ENCODE results near the gene INSYN1.
"Not testable (repeated sequence)": the region's sequence is repeated elsewhere in the genome, so short reads cannot be mapped to it uniquely, and the experiment has no call there.

INSYN1 gene

GRCh38 chr15:73753250-73754130 is at the start of gene INSYN1:
Gene INSYN1, minus strand, starts transcription at chr15:73753351. Its CDS starts 2,221 bp downstream, at chr15:73751130.
- no peak for DNase-seq

DNA sequence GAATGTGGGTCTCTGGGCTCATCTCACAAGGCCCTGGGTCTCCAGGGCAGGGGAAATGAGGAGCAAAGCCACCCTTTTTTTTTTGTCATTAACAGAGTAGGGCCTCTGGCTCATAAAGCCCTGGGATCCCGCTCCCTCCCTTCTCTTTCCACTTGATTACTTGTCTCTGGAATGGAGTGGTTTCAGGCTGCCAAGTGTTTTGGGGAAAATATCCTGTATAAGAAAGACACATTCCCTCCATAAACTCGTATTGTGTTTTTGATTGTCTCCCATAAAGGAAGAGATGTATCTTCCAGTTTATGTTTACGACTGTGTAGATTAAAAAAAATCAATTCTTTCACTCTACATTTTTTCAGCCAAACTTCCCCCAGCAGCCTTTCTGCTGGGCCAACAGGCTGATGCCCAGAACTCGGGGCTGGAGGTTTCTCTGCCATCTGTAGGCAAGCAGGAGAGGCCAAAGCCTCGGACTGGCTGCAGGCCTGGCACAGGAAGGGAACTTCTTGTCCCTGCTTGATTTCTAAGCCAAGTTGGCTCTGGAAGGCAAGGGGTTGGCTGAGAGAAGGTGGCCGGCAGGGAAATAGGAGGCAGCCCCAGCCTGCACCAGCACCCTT is 49.4 kb upstream of the INSYN1 start:
- no peak for DNase-seq

DNA sequence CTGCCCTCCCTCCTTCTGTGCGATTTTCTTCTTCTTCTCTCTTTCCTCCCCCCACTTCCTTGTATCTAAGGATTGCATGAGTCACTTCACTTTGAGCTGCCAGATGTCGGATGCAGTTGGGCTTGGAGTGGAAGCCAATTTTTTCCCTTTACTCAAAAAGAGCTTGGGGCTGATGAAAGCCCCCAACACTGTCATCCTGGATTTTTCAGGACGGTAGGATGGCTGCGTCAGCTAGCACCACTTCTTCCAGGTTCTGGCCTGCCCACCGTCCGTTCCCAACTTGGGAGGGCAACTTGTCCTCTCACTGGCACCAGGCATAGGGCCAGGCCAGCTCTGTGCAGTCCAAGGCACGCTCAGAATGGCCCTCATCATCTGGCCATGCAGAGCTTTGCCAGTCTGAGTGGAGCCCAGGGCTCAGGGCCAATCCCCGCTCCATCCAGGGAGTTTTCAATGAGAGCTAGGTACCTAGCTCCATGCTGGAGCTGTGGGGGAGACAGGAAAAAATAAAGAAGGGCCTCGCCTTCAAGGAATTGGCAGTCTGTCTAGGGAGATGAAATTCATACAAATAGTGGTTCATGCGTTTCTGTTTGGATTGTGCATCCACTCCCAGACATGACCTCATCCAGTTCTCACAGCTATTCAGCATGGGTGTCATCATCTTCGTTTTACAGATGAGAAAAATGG is 47.7 kb upstream of the INSYN1 start:
- DNase-seq, result peak; percentile 10 to 42

- DNase-seq, result peak in 1 of 2 experiments; percentile 2
These were observed 46.3 kb upstream of the INSYN1 start for GRCh38 chr15:73799466-73799865.

DNA sequence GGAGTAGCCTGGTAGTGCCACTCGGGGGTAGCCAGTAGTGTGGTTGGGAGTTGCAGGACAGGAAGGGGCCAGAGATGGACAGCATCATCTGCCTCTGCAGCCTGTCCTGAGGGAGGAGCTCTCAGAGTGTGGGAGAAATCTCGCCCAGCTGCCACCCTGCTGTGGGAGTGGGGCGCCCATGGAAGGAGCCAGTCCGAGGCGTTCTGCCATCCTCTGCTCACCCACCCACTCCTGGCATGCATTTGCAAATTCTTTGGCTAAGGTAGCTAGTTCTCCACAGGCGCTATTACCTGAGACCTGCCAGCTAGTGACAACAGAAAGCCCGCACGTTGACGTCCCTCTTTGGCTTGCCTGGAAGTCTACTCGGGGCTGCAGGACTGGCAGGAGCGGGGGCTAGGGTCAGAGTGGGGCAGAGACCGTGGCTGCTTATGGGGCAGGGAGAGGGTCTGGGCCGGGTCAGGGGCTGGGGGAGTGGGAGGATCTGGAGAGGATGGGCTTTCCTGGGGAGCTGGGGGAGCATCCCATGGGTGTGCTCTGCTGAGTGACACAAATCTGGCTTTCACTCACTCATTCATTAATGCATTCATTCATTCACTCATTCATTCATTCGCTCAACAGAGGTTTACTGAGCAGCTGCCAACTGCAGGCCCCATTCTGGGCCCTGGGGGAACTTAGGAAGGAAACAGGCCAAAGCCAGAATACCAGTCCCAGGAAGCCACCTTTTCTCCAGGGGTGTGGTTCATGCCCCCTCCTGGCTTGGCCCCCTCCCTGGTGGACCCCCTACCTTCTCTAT is 44.4 kb upstream of the INSYN1 start:
- no peak for DNase-seq

- DNase-seq, result no peak
These were observed 43.2 kb upstream of the INSYN1 start for GRCh38 chr15:73796331-73796831.

GRCh38 chr15:73794443-73795133 is 41.4 kb upstream of the INSYN1 start:
- no peak for DNase-seq

- not testable (repeated sequence) for DNase-seq
These were observed 39.9 kb upstream of the INSYN1 start for GRCh38 chr15:73792899-73793541.

- DNase-seq, result no peak
These were observed 39.3 kb upstream of the INSYN1 start for GRCh38 chr15:73792415-73792814.

GRCh38 chr15:73789521-73790240 is 36.5 kb upstream of the INSYN1 start:
- DNase-seq, result no peak

DNA sequence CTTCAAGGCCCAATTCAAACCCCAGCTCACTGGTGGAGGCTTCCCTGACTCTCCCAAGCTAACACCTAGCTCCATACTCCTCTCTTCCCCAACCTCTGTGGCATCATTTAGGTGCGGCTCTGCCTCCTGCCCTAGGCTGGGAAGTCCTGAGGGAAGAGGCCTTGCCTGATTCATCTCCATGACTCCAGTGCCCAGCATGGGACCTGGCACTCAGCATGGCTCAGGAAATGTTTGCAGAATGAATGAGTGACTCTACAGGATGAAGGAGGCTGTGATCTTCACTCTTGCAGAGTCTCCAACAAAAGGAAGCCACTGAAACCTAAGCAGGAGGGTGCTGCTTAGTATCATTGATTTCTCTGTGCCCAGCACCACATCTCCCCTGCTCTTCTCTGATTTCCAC is 34.5 kb upstream of the INSYN1 start:
- DNase-seq, result no peak

GRCh38 chr15:73786538-73786937 is 33.4 kb upstream of the INSYN1 start:
- DNase-seq, result no peak

DNA sequence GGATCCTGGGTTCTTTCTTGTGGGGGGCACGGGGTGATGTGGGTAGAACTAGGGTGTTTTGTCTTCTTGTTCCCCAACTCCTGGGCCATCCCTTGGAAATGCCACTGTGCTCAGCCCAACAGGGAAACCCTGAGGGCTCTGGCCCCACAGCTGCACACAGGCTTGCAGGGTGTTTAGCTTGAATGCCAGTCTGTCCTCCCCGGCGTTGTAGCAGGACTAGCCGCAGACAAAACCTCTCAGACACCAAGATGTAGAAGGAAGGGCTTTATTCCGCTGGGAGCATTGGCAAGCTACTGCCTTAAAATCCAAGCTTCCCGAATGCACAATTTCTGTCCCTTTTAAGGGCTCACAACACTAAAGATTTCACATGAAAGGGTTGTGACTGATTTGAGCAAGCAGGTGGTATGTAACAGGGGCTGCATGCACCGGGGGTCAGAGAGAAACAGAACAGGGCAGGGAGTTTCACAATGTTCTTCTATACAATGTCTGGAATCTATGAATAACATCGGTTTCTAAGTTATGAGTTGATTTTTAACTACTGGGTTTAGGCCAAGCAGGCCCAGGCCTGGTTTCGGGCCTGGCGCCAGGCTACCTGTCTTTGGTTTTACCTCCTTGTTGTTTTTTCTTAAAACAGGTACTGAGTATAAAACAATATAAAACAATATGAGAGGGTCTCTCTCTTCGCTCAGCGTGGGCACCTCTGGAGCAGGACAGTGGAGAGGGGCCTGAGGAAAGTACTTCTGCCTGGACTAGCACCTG is 32.3 kb upstream of the INSYN1 start:
- not testable (repeated sequence) for DNase-seq

- DNase-seq, result no peak
These were observed 31.1 kb upstream of the INSYN1 start for GRCh38 chr15:73784291-73784690.

DNA sequence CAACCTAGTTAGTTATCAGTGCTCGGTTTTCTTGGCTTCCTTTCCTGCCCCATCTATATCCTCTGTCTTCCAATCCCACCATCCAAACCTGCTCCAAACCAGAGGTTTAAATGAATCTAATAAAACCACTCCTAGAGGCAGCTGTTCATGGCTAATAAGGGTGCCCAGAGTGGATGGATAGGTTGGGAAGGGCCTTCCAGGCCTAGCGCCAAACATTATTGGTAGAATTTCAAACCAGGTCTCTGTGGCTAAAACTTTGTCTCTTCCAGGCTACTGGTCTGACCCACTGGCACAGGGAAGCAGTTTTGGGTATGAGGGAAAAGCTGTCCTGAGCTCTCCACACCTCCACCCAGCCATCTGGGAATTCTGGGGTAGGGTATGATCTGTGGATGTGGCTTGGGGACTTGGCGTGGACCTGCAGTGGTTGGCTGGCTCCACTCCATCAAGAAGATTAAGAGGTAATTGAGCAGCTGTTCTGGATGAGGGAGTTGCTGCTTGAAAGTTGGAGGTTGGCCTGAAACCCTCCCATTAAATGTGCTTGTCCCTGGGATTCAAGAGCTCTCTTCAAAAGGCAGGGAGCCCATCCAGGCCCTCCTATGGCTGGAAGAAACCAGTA is 29.3 kb upstream of the INSYN1 start:
- no peak for DNase-seq

GRCh38 chr15:73781038-73781925 is 28.1 kb upstream of the INSYN1 start:
- no peak for DNase-seq

- no peak for DNase-seq
These were observed 26.8 kb upstream of the INSYN1 start for GRCh38 chr15:73779974-73780373.

- no peak for DNase-seq
These were observed 24.6 kb upstream of the INSYN1 start for GRCh38 chr15:73777741-73778140.

All from Kasumi-1 (cell line).